ENCODE results near the gene MYH9.

Gene MYH9

DNA sequence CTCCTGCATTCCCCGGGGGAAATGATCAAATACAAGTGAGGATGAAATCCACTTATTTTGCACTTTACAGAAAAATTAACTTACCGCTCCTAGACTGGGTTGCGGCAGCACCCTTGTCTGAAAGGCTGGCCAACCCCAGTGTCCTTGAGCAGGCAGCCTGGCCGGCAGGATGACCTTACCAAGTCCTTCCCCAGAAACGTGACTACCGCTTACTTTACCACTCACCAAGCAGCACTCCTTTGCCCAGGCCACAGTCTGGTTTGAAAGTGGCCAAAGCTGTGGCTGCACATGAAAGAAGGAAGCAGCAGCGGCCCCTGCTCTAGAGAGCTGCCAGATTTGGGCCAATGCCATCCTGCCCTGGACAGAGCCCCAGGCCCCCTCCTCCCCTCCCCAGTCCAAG is 20.3 kb downstream of the MYH9 start:
- no peak for DNase-seq (ENCODE audit: low spot score)

DNA sequence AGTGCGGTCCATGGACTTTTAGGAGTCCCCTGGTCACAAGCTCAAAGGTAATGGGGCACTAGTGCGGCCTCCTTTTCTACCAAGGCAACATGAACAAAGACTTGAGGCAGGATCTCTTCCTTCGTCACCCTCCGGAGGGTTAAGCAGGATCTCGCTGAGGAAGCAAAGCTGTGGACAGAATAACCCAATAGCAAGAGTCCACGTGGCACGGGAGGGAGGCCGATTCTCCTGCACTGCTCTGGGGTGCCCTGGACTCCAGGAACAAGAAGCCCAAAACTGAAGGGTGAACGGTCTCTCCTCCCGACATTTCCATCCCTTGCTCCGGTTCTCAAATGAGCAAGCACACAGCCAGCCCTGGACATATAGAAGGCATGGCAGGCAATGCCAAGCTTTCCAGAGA is 20.7 kb downstream of the MYH9 start:
- no peak for DNase-seq (ENCODE audit: low spot score)

DNA sequence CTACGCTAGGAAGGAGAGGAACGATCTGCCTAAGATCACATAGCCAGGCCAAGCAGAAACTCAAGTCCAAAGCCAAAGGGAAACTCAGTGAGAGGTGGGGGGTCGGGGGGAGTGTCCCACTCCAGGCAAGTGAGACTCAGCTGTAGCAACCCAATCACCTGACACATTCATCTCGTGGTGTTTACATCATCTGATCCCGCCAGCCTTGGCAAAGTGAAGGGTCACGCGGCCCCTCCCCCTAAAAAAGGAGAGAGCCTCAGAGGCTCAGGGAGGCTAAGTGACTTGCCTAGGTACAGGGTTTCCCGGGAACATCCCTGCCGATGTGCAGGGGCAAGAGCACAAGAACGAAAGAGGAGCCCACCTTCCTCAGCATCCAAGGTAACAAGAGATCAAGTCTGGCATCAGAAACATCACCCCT is 21.5 kb downstream of the MYH9 start:
- DNase-seq (ENCODE audit: low spot score), result no peak

DNA sequence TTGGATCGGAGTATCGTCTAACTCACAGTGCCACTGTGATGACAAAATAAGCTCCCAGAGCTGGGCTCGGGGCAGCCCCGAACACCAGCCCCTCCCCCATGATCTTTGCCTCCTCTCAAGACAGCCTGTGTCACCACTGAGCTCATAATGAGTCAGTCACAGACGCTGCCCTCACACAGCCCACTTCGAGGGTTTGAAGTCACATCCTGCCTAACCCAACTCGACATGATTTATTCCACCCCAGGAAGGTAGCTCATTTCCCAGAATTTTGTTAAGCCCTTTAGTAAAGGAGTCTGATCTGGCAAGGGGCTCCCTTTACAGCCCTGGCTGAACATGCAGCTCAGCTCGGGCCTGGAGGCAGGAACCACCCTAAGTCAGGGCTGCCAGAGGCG is 22.8 kb downstream of the MYH9 start:
- DNase-seq (ENCODE audit: low spot score), result peak; percentile 58

DNA sequence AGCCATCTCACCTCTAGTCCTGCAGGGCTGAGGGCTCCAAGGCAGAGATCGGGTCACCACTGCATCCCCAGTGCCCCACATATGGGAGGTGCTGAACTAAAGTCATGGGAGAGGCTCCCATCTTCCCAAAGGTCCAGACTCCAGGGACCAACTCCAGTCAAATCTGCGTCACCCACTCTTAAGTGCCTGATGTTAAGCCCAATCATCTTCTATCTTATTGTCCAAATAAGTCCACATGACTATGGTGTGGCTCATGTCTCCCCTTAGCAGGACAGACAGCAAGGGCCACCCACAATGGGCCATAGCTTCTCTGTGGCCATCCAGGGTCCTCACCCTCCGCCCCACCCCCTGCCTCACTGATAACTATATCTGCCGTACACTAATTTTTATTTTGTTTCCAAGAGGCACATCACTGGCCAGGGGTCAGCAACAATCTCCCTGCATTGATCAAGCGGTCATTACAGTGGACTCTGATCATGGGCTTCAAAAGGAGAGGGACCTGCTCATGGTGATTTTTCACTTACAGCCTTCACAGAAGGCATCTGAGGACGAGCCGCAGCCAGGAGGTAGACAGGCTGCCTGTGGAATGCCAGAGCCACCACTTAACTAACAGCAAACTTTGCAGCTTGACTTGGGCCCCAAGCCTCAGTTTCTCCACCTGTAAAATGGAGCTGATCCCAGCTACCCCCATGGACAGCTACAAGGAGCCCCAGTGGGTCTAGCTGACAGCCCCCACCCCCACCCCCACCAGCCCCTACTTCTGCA is 23.3 kb downstream of the MYH9 start:
- DNase-seq (ENCODE audit: low spot score), result no peak

DNA sequence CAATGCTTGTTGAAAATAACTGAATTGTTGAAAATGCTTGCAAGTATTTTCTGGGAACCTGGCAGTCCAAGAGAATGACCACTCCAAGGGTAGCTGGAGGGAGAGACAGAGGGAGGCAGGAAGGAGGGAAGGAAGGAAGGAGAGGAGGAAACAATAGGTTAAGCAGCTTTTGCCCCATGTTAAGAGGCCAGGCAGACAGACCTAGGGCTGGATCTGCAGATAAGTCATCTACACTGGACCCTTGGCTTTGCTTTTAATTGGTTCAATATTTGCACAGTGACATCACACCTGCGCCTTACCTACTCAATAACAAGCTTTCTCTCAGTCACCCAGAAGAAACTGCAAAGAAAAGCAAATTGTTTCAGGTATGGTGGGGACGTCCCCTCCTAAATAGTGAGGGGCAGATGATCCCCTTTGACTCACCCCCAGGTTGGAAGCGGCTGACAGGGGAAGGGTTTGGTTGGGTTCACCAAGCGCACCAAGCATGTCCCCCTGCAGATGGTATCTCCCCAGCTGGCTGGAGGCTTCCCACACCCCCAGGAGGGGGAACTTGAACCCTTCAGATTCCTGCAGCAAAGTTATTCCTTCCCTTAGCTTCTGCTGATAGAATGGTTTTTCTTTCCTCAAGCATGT is 24.3 kb downstream of the MYH9 start:
- no peak for DNase-seq (ENCODE audit: low spot score)

DNA sequence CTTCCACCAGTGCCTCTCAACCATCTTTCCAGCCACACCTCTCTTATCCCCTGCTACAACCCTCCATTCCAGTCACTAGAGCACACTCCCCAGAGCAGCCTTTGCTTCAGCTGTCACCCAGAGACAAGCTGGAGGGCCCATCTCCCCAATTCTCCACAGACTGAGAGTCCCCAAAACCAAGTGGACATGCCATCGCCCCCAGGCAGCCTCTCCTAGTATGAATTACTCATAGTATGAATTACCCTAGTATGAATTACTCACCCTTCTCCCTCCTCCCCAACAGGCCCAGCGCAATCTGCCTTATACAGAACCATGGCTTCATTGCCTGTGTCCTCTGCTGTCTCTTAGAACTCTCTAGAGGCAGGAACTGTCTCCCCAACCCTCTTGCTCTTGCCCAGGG is 24.8 kb downstream of the MYH9 start:
- DNase-seq (ENCODE audit: low spot score), result no peak

DNA sequence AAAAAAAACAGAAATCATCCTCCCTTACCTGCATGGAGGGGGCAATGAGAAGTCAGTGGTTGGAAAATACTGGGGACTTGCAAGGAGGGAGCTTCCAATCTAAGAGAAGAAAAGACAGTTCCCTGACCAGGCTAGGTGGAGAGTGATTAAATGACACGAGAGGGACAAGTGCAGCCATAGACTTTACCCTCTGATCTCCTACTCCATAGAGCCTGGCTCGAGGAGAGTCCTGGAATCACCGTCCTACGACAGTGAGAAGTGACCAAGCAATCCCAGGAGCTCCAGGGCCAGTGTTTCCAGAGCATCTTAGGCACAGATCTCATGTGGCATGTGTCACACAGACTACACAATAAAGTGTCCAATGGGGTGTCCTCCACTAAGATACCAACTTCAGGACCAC is 25.7 kb downstream of the MYH9 start:
- no peak for DNase-seq (ENCODE audit: low spot score)

DNA sequence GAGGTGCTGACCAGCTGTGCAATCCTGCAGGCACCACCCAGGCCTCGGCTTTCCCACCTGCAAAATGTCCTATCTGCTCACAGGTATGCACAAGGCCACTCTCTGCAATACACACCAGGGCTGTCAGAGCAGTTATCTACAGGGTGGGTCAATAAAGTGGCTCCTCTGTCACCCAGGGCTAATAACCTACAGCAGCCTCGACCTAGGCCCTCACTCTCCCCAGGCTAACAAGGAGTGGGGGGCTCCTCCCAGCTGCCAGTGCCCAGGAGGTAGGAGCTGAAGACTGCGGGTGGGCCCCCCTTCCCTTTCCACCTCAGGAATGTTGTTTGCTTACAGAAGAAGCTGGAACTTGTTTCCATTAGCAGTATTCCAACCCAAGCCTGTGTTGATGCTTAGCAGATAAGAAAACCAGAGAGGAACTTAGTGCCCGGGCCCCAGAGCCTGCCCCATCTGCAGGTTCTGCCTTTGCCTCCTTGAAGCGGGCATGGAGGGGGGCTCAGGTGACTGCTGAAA is 26.8 kb downstream of the MYH9 start:
- DNase-seq (ENCODE audit: low spot score), result no peak

DNA sequence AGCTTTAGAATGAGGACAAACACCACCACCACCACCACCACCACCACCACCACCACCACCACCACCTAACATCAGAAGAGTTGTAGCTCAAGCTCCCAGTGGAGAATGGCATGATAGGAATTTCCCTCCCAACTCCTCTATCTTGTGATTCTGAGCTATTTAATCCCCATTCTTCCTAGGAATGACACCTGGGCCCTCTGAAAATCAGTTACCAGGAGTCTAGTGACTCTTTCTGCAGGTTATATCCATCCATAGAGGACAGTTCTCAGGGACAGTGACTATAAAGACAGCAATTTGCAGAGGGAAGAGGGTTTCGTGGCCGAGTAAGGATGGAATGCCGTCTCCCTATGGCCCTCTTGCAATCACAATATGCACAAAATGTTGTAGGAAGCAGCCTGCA is 27.8 kb downstream of the MYH9 start:
- no peak for DNase-seq (ENCODE audit: low spot score)

DNA sequence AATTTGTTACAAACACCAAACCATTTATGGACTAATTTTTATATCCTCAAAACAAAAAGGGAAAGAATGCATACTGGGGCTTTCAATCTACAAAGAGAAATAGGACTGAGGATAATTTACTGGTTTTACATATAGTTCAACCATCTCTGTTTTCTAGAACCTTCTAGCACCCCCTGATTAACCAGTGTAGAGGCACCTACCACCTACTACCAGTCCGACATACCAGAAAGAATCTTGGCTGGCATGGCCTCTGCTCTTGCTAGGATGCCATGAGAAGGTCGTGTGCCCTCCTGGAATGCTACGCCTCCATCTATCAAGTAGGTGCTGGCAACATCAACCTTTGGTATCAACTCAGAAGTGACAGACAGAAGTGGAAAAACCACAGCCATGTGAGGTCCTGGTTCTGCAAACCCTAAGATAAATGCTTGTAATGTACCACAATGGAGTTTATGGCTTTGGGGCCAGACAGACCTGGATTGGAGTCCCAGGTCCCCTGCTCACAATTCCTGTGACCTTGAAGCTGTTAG is 28.2 kb downstream of the MYH9 start:
- no peak for DNase-seq (ENCODE audit: low spot score)

DNA sequence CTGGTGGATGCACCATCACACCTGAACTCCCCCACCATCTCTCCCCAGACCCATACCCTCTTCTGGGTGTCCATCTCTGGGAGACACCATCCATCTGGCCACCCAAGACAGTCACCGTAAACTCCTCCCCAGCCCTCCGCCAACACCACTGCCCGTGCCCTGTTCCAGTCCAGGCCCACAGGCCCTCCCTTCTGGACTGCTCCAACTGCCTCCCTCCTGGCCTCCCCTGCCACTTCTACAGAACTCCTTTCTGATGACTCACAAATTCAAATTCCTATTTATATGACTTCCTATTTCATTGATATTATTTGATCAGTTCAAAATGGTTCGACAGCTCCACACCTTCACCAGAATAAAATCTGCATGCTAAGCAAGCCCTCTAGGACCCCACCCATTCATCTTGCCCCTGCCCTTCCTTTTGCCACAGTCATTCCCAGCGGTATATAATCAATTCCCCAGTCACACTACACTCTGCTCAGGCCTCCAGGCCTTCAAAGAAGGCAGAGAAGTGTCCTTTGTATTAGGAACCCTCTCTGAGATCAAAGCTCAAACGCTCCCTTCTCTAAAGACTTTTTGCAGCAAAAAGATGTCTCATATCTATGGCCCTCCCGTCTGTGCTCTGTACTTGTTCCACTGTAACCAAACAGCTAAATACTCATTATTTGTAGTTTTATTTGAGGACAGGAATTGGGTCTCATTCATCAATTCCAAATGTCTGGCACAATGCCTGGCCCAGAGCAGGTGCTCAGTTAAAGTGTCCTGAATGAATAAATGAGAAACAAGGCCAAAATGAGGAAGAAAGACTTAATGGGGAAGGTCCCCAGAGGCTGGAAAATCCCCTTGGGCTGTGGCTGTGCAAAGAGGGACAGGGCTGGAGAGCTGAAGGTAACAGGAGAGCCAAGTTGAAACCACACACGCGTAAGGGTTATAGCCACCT is 29.0 kb downstream of the MYH9 start:
- no peak for DNase-seq (ENCODE audit: low spot score)

DNA sequence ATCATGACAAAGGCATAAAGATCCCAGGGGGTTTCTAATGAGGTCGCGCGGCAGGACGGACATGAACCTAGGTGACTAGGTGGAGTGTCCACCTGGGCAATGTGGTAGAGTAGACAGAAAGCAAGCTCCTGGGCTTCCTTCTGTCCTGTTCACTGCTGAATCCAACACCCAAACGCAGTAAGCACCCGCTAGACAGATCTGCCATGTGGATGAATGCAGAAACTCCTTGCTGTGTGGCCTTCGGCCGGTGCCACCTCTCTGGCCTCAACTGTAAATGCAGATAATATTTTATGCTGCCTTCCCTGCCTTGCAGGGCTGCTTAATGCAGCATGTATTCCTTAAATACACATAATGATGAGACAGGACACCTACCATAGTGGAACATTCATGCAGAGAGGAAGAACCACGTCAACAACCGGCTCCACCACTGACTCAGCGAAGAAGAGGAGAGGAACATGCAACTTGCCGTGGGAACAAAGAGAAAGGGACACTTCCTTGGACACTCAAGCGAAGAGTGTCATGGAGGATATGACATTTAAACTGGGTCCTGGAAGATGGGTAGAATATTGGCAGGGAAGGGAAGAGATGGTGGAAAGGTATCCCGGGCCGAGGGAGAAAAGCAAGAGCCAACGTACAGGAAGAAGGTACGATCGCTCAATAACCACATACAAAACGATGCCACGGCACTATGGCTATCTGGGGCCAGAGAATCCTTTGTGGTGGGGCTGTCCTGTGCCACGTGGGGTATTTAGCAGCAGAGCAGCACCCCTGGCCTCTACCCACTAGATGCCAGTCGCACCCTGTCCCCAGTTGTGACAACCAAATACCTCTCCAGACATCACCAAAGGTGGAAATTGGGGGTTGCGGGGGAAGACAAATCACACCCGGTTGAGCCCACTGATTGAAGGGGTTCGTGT is 30.8 kb downstream of the MYH9 start:
- no peak for DNase-seq (ENCODE audit: low spot score)

DNA sequence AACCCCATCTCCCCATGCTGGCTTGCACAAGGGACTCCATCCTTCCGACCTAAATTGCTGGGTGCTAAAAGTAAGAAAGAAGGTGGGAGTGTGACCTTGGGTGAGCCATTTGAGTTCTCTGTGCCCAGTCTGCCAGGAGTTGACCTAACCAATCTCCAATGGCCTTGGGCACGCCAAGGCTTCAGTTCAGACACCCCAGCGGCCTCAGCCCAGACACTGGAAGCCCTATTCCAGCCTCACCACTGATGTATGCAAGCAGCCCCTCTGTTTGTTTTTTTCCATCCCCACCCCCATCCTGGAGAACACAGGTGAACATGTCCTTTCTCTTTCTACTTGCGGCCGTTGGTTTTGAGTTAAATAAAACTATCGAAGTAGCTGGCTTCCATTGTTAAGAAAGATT is 31.9 kb downstream of the MYH9 start:
- DNase-seq (ENCODE audit: low spot score), result no peak

DNA sequence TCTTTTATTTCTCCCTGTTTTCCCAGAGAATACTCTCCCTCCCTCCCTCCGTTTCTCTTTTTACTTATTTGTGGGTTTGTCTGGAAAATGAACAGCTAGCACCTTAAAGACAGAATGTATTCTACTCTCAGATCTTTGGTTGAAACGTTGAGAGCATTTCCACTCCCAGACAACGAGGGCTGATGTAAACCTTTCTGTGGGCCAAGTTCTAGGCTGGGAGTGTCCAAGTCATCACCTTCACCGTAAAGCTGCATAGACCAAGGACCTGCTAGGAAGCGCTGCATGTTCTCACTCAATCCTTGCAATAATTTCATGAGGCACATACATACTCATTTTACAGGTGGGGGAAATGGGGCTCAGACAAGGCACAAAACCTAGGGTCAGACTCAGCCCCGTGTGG is 32.4 kb downstream of the MYH9 start:
- no peak for DNase-seq (ENCODE audit: low spot score)

DNA sequence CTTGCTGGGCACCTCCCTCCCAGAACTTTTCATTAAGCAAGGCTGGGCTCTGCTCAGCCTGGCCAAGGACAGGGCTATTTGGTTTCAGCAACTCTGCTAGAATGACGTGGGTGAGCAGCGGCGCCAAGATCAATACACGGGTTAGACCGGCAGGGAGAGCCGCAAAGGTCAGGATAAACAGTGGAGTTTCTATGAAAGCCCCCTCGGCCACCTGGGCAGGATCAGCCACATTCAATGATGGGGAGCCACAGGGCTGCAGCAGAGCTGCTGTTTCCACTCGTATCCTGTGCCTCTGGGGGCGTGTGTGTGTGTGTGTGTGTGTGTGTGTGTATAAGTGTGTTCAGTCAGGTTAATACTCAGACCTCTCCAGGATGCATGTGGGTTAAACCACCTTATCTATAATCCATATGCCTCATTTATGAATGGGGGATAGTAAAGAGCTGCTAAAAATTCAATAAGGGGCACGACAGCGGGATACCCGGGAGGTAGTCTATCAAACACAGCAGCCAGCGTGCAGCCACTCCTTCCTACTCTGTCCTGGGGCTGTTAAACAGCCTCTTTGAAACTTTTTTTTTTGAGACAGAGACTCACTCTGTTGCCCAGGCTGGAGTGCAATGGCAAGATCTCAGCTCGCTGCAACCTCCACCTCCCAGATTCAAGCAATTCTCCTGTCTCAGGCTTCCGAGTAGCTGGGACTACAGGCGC is 34.8 kb downstream of the MYH9 start:
- no peak for DNase-seq (ENCODE audit: low spot score)

DNA sequence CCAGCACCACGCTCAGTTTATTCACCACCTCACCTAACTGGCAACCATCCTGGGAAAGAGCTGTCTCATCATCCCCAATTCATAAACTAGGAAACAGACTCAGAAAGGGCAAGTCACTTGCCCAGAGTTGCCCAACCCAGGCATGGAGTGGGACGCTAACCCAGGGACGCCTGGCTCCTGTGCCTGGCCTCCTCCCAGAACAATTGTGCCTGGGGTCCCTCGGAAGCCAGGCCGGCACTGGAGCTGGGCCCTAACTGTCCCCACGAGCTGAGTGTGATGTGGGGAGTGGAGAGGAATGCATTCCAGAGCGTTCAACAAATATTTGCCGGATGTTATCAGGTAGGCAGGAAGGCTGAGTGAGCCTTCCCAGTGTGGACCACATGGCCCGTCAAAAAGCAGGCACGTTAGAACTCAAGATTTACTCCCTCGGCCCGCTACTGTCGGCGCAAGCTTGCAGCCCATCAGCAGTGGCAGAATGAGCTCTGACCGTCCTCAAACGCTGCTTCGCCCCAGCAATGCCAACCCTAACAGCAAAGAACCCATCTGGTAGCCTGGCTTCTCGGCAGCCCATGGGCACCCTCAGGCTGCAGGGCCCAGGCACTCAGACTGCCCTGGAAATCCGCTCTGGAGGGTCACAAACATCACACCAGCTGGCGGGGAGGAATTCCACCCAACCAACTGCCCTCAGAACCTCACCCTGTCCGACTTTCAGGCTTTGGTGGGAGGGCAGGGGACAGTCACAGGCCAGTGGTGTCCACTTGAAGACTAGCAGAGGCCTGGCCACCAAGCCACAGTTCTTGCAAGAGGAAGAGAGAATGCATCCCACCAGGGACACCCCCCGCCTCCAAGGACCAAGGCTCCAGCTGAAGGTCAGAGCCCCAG is 35.6 kb downstream of the MYH9 start:
- DNase-seq (ENCODE audit: low spot score), result no peak

DNA sequence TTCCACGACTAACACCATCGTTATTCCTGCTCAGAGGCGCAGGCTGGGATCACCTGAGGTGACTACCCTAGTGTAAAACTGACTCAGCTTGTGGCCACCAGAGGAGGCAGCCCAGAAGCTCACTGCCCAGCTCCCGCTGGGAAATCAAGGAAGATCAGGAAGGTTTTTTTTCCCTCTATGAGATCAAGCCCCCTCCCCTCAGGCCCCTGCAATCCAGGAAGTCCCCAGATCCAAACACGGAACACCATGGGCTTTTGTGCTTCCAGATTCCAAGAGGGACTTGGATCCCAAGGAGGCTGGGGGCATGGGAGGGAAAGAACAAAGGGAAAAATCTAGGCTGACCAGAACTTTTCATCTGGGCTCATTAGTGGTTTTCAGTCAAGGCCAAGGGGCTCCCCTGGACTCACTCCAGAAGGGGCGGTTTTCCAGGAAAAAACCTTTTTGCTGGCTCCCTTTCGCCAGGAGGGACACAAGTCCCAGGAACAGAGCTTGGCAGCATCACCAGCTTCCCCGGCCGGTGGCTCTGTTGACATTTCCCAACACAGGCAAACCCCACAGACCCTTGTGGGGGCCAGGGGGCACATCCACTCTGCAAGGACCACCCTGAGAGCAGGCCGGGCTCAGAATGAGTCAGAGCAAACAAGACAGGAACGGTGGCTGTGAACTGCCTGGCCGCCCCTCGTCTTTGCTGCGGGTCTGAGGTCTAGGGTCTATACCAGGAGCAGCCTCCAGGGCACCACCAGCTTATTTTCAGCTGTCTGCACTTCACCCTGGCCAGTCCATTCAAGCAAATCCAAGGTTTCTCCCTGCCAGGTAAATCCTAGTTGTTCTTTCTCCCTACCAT is 36.8 kb downstream of the MYH9 start:
- DNase-seq (ENCODE audit: low spot score), result no peak

DNA sequence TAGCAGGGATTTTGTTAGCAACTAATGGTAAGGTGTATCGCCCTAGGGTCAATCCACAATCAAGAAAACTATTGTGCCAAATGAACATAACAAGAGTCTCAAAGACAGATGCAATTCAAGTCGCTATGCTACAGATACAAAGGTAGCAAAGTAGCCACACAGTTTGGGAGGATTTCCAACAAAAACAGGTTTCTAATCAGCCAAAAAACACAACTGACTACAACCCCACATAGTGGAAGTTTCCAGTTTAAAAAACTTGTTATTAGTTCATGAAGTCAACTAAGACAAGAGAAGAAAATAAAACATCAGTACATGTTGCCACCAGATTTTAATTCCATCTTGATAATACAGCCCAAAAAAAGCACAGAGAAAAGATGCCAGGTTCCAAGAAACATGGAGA is 38.0 kb downstream of the MYH9 start:
- no peak for DNase-seq (ENCODE audit: low spot score)
